PC-3 (cell line): ENCODE measurements around the gene ALG8. TPM values are rescaled to one million over a fixed set of nuclear protein-coding genes. Genes with fewer than 3 reads are reported as not detected.

Experiments used
- ATAC-seq: fragments of 200-7000 bp; cut with Tn5 transposase; 2 replicates; pipeline ENCODE4 v1.9.1; 2020; ENCODE audit warnings: mild to moderate bottlenecking, moderate library complexity
- BruUV-seq: library from RNA; stranded (reverse); fragments of 400-500 nt; replicated peaks from 2 replicates; lab custom pipeline; 2021; lab: Mats Ljungman, UMichigan
- CTCF ChIA-PET: fragments of 300-600 bp; sonication (Branson Sonifier 250); formaldehyde crosslinking; loops from one replicate; lab custom pipeline; 2022; ENCODE audit warnings: antibody characterized with exemption; lab: Charles Lee
- POLR2A ChIA-PET: fragments of 300-600 bp; sonication (Branson Sonifier 250); formaldehyde crosslinking; loops from one replicate; lab custom pipeline; 2022; ENCODE audit warnings: antibody characterized with exemption; ENCODE audit not compliant: unreplicated experiment; lab: Charles Lee
- DNase-seq: peaks from one replicate; pipeline ENCODE4 v3.0.0-alpha.2; 2015
- H2AFZ ChIP-seq: fragments of 300-600 bp; sonication (generic); 2 replicates; pipeline ENCODE4 v1.6.0; 2016; ENCODE audit warnings: antibody characterized with exemption, low read length
- H3F3A ChIP-seq: fragments of 300-600 bp; sonication (generic); one replicate; pipeline ENCODE4 v1.6.0; 2017; ENCODE audit warnings: antibody characterized with exemption, low read length, control low read depth, mild to moderate bottlenecking; ENCODE audit not compliant: unreplicated experiment
- H3K27ac ChIP-seq: fragments of 300-600 bp; sonication (generic); 2 replicates; pipeline ENCODE4 v1.5.1; 2016; ENCODE audit warnings: mild to moderate bottlenecking, low read length
- H3K27me3 ChIP-seq: fragments of 300-600 bp; sonication (generic); 2 replicates; pipeline ENCODE4 v1.6.1; 2016; ENCODE audit warnings: low read length, mixed read lengths
- H3K36me3 ChIP-seq: fragments of 300-600 bp; sonication (generic); 2 replicates; pipeline ENCODE4 v1.6.1; 2016; ENCODE audit warnings: low read depth, mixed run types, low read length, mixed read lengths
- H3K4me1 ChIP-seq: fragments of 300-600 bp; sonication (generic); 2 replicates; pipeline ENCODE4 v1.5.1; 2016; ENCODE audit warnings: low read length; ENCODE audit not compliant: insufficient read depth
- H3K4me2 ChIP-seq: fragments of 300-600 bp; sonication (generic); 2 replicates; pipeline ENCODE4 v1.6.0; 2016; ENCODE audit warnings: low read length
- H3K4me3 ChIP-seq: fragments of 300-600 bp; sonication (generic); 2 replicates; pipeline ENCODE4 v1.5.1; 2016; ENCODE audit warnings: mild to moderate bottlenecking, low read length, mixed read lengths
- H3K79me2 ChIP-seq: fragments of 300-600 bp; sonication (generic); 2 replicates; pipeline ENCODE4 v1.6.1; 2017; ENCODE audit warnings: low read length, mixed read lengths
- H3K9ac ChIP-seq: fragments of 300-600 bp; sonication (generic); 2 replicates; pipeline ENCODE4 v1.6.0; 2016; ENCODE audit warnings: mild to moderate bottlenecking, low read length
- H3K9me2 ChIP-seq: fragments of 300-600 bp; sonication (generic); replicated peaks from 2 replicates; pipeline ENCODE4 v1.6.1; 2016; ENCODE audit warnings: mixed run types, low read length, mixed read lengths
- H3K9me3 ChIP-seq: fragments of 300-600 bp; sonication (generic); 2 replicates; pipeline ENCODE4 v1.6.1; 2016; ENCODE audit warnings: low read length, mixed read lengths
- H4K20me1 ChIP-seq: fragments of 300-600 bp; sonication (generic); 2 replicates; pipeline ENCODE4 v1.6.1; 2016; ENCODE audit warnings: low read length, mixed read lengths
- EZH2 ChIP-seq: fragments of 300-600 bp; sonication (generic); IDR thresholded peaks from one replicate; pipeline ENCODE4 v1.6.1; 2017; ENCODE audit warnings: antibody characterized with exemption, mild to moderate bottlenecking, low read length; ENCODE audit not compliant: unreplicated experiment
- EZH2phosphoT487 ChIP-seq: fragments of 300-600 bp; sonication (generic); IDR thresholded peaks from 2 replicates; pipeline ENCODE4 v1.6.1; 2018; ENCODE audit warnings: mild to moderate bottlenecking, antibody characterized with exemption, low read length, borderline replicate concordance
- intact Hi-C: fragments of 100-400 bp; cut with micrococcal nuclease; formaldehyde crosslinking; loops from 2 replicates; pipeline ENCODE4 v1.9.0; 2023
- total RNA-seq: library from RNA; depleted of rRNA; stranded (reverse); fragments of >200 nt; gene quantifications from 2 replicates; pipeline ENCODE4 v1.2.3, GENCODE V29; 2014
- TF ChIP-seq, protein P1 (sequence below): fragments of 300-600 bp; sonication (generic); conservative IDR thresholded peaks from 2 replicates; pipeline ENCODE4 v1.5.1; 2017; ENCODE audit warnings: antibody characterized with exemption, low read depth, mild to moderate bottlenecking, low read length

Gene ALG8
- total RNA-seq, 1 experiment from 2014 or later, result 73.6 TPM

DNA sequence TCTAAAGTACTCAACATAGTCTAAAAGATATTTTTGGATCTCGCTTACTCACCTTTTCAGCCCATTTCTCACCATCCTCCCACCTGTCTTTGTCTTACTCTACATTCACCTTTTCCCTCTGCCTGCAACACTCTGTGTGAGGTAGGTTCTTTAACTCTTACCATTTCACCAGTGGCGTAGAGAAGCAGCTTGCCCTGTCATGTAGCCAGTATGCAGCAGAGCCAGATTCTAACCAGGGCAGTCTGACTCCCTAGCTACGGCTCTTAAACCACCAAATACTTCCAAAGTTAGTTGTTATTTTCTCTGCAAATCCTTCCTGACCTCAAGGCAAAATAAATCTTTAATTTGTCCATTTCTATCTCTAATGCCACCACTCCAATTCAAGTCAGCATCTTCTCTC is 7.5 kb downstream of the ALG8 start:
- BruUV-seq, result no TSS peak
- DNase-seq, result peak; percentile 33
- Histone ChIP-seq H3K27me3 (no peaks in the 10 kb centered on the region), H3K36me3 (peaks cover 11% of the 10 kb centered on the region; the same call in 1 of the 2 replicates), H3K27ac (no peak overlapping the region), H3F3A (no peaks in the 10 kb centered on the region), H3K79me2 (peaks cover 22% of the 10 kb centered on the region), H3K4me3 (no peak overlapping the region), H3K4me1 (no peaks in the 10 kb centered on the region), H3K4me2 (no peak overlapping the region), H4K20me1 (no peaks in the 10 kb centered on the region), H3K9me2 (no peaks in the 10 kb centered on the region), H3K9me3 (no peaks in the 10 kb centered on the region), H2AFZ (no peak overlapping the region), H3K9ac (no peak overlapping the region)
- ChIA-PET POLR2A (no interaction called here), CTCF (no interaction called here)
- no peak for ATAC-seq
- intact Hi-C loops, result no loop called here
- TF ChIP-seq EZH2phosphoT487 (no peak), EZH2 (no peak)
- TF ChIP-seq, protein P1, sequence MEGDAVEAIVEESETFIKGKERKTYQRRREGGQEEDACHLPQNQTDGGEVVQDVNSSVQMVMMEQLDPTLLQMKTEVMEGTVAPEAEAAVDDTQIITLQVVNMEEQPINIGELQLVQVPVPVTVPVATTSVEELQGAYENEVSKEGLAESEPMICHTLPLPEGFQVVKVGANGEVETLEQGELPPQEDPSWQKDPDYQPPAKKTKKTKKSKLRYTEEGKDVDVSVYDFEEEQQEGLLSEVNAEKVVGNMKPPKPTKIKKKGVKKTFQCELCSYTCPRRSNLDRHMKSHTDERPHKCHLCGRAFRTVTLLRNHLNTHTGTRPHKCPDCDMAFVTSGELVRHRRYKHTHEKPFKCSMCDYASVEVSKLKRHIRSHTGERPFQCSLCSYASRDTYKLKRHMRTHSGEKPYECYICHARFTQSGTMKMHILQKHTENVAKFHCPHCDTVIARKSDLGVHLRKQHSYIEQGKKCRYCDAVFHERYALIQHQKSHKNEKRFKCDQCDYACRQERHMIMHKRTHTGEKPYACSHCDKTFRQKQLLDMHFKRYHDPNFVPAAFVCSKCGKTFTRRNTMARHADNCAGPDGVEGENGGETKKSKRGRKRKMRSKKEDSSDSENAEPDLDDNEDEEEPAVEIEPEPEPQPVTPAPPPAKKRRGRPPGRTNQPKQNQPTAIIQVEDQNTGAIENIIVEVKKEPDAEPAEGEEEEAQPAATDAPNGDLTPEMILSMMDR, result no peak

DNA sequence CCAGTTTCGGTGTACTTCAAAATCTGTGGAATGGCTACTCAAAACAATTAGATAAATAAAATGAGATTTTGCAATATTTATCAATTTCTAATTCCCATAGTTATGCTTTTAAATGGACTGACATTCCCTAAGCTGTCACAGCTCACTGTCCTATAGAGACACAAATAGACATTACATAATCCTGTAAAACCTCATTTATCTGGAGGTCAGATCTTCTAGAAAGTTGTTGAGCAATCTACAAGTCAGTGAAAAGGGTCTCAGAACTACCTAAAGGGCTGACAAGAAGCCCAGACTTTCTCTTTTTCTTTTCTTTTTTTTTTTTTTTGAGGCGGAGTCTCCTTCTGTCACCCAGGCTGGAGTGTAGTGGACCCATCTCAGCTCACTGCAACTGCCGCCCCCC is 12.0 kb downstream of the ALG8 start:
- ATAC-seq, result no peak
- peaks cover 6% of the 10 kb centered on the region; the same call in 1 of the 2 replicates for H3K79me2 ChIP-seq
- H3K9me3 ChIP-seq, result no peaks in the 10 kb centered on the region
- no peak for DNase-seq
- no TSS peak for BruUV-seq
- POLR2A ChIA-PET, result no interaction called here
- no peaks in the 10 kb centered on the region for H3K27me3 ChIP-seq
- no peaks in the 10 kb centered on the region for H4K20me1 ChIP-seq
- no peak overlapping the region for H3K4me3 ChIP-seq
- H3K4me1 ChIP-seq, result no peaks in the 10 kb centered on the region
- H3K9ac ChIP-seq, result no peak overlapping the region
- CTCF ChIA-PET, result no interaction called here
- H3K27ac ChIP-seq, result no peak overlapping the region
- no peaks in the 10 kb centered on the region for H3F3A ChIP-seq
- TF ChIP-seq EZH2 (no peak), EZH2phosphoT487 (no peak)
- TF ChIP-seq, protein P1, result no peak
- no peak overlapping the region for H2AFZ ChIP-seq
- H3K36me3 ChIP-seq, result peaks cover 11% of the 10 kb centered on the region
- no peaks in the 10 kb centered on the region for H3K9me2 ChIP-seq
- intact Hi-C loops, result no loop called here
- H3K4me2 ChIP-seq, result no peak overlapping the region

DNA sequence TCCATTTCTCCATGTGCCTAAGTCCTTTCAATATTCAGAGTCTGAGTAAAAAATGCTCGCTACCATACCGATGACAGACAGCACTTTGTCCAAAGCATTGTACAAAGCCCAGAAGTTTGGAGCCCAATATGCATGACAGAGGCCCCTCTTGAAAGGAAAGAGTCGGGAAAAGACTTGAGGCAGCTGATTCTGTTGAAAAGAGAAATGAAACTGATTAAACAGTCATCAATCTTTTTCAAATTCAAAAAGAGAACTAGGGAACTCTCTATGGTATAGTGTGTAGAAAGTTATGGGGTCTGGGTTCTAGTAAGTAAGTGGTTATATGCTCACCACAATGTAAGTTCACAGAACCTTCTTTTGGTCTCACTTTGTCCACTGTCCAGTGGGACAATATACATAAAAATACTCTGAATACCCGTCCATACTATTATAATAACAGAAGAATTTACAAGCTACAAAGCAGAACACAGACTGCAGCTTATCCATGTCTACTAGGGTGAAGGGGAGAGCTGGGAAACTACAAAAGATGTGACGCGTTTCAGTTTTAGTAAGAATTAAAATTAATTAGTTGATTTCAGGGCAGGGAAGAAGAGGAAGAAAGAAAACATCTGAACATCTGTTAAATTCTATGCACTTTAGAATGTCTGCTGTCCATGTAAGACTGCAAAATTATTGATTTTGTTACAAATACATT is 26.7 kb downstream of the ALG8 start:
- H2AFZ ChIP-seq, result no peak overlapping the region
- no peak overlapping the region for H3K4me2 ChIP-seq
- no peak overlapping the region for H3K4me3 ChIP-seq
- H3K27me3 ChIP-seq, result no peaks in the 10 kb centered on the region
- TF ChIP-seq, protein P1, result no peak
- TF ChIP-seq EZH2, result no peak
- no peak for TF ChIP-seq EZH2phosphoT487
- H4K20me1 ChIP-seq, result no peaks in the 10 kb centered on the region
- no TSS peak for BruUV-seq
- no peaks in the 10 kb centered on the region for H3K9me2 ChIP-seq
- no peak overlapping the region for H3K9ac ChIP-seq
- no peaks in the 10 kb centered on the region for H3K9me3 ChIP-seq
- peaks cover 36% of the 10 kb centered on the region; the same call in 1 of the 2 replicates for H3K36me3 ChIP-seq
- no peak overlapping the region for H3K27ac ChIP-seq
- no peaks in the 10 kb centered on the region for H3F3A ChIP-seq
- H3K79me2 ChIP-seq, result no peaks in the 10 kb centered on the region
- no peaks in the 10 kb centered on the region for H3K4me1 ChIP-seq
- ATAC-seq (no peak), DNase-seq (no peak)
- ChIA-PET CTCF (no interaction called here), POLR2A (no interaction called here)
- intact Hi-C loops, result no loop called here
